Glomerular visceral epithelial cell (primary cell): ENCODE measurements around the gene PTPRR.
"Not testable (repeated sequence)": the region's sequence is repeated elsewhere in the genome, so short reads cannot be mapped to it uniquely, and the experiment has no call there.

Experiments
- DNase-seq: peaks from one replicate; pipeline ENCODE4 v3.0.0-alpha.2; 2016; ENCODE audit errors: extremely low spot score

PTPRR gene

DNA sequence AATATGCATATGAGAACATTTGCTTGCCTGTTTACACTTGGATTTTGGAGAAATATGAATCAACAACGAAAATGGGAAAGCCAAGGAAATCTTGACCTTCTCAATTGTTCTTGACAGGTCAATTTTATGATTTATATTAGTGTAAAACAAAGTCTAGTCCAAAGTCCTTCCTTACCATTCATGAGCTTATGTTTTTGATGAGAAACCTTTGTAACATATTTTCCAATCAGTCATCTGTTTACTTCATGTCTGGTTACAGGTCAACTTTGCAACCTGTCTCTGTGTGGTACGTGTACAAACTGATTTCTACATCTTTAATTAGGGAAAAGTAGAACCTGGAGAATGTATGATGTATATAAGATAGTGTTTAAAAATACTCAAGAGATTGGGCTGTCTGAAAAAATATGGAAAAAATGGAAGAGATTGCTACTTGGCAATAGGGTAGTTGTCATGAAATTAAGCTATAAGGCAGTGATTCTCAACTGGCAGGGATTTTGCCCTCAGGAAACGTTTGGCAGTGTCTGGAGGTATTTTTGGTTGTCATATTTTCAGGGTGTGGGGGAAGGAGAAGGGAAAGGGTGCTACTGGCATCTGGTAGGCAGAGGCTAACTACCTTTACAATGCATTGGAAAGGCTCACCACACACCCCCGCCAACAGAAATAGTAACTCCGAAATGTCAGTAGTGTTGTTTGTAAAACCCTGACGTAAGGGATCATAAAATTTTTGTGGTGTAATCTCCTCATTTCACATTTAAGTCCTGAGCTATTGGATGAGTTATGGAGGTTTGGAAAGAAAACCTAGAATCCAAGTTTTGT is 172.9 kb downstream of the PTPRR start:
- DNase-seq, result no peak

DNA sequence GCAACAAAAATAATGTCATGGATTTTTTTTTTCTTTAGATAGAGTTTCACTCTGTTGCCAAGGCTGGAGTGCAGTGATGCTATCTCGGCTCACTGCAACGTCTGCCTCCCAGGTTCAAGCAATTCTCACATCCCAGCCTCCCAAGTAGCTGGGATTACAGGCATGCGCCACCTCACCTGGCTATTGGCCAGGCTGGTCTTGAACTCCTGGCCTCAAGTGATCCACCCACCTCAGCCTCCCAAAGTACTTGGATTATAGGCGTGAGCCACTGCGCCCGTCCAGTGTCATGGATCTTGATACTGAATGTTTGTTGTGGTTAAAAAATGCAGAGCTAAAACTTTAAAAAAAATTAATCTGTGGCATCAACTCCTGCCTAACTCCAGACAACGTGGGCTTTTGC is 175.5 kb downstream of the PTPRR start:
- DNase-seq, result no peak

DNA sequence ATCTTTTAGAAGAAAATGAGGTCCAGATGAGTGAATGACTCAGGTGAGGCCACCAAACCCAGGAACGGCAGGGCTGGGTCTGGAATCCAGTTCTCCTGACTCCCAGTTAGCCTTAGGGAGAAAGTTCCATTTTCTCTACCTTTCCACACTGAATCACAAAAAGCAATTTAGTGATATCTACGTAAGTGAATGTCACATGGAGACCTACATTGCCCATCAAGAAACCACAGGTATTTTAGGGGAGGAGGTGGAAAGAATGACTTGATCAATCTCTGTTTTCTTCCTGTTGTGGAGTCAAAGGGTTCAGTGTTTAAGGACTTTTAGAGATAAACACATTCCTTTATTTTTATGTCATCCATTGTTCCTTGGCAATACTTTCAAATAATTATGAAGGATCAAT is 176.4 kb downstream of the PTPRR start:
- DNase-seq, result no peak

DNA sequence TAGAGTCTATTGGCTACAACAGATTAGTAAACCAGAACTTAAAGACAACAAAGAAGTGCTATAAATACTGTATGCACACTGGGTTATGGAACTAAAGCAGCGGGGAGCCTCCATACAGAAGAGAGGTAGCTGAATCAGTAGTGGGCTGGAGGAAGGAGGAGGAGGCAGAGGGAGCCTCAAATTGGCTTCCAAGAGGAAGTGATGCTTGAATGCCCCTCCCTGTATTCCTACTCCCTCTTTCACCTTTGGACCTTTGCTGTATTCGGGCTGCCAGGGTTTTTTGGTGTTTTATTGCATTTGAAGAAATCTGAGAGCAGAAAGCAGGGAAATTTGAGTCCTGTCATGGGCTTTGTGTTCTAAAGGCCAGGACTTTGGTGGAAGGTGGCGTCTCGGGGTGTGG is 179.3 kb downstream of the PTPRR start:
- no peak for DNase-seq

DNA sequence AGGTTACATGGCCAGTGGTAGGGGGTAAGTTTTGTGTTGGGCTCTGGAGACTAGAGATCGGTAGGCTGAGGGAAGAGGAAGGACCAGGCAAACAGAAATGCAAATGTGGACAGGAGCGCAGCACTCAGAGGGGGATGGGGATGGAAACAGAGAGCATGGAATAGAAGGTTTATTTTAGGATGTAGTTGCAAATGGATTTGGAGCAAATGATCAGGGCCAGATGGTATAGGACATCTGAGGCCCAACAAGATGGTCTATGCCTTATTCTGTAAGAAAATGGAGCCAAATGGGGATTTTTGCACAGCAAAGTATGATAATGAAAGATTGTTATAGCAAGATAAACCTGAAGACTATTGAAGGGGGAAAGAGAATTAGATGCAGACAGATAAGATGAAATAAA is 180.8 kb downstream of the PTPRR start:
- no peak for DNase-seq

DNA sequence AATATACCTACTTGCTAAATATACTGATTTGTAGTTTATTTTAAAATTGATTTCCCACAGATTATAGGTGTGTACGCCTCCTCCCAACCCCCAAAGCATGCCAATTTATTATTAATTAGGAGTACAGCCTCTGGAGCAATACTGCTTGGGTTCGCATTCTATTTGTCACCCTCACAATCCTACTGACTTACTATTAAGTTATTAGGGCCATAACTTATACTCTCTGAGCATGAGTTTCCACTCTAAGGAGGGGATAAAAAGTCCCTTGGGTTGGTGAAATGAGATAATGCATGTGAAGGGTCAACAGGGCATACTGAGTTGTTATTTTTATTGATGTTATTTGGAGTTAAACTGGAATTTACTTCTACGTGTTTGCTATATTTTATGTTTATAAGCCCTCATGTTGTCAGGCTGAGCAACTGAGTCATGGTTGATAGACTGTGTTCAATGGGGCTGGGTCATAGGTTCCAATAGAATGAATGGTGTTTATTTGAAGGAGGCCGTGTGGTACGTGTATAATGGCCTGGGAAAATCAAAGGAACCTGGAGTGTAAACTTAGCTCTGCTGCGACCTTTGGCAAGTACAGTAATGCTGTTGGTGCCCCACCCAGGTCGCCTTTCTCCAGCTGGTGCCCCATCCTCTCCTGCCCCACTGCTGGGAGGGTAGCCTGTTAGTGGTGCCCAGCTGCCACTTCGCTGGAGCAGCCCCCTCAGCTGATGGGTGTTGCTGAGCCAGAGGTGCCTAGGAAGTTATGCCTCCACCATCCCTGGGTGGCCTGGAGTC is 184.0 kb downstream of the PTPRR start:
- DNase-seq, result no peak

DNA sequence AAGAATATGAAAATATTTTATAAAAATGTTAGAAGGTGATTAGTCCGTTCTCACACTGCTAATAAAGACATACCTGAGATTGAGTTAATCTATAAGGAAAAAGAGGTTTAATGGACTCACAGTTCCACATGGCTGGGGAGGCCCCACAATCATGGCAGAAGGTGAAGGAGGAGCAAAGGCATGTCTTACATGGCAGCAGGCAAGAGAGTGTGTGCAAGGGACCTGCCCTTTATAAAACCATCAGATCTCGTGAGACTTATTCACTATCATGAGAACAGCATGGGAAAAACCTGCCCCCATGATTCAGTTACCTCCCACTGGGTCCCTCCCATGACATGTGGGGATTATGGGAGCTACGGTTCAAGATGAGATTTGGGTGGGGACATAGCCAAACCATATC is 185.3 kb downstream of the PTPRR start:
- DNase-seq, result not testable (repeated sequence)

DNA sequence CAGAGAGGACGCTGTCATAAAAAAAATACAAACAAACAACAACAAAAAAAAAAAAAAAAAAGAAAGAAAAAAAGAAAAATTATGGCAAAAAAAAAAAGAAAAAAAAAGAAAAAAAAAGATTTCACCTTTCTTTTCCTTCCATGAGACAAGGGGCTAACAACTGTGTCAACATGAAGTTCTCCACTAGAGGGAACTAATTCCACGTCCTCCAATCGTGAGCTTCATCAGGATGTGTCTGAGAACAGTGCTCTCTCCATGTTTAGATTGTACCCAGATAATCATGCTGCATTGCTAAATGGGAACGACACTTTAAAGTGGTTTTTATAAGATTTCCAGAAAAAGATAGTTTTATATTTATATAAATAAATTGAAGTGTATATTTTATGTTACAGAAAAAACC is 187.2 kb downstream of the PTPRR start:
- peak; percentile 57 for DNase-seq

DNA sequence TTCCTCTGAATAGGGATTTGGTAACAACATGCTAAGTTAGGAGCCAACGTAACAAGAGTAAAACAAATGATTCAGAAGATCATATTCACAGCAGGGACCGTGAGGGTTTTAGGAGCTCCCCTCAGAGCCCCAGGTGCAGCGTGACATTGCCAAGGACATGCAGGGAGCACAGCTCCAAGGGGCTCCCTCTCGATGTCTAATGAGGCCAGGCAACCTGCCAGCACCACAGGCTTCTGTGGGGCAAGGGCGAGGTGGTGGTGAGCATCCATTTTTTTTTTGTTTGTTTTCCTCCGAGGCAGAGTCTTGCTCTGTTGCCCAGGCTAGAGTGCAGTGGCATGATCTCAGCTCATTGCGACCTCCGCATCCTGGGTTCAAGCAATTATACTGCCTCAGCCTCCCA is 188.3 kb downstream of the PTPRR start:
- no peak for DNase-seq

DNA sequence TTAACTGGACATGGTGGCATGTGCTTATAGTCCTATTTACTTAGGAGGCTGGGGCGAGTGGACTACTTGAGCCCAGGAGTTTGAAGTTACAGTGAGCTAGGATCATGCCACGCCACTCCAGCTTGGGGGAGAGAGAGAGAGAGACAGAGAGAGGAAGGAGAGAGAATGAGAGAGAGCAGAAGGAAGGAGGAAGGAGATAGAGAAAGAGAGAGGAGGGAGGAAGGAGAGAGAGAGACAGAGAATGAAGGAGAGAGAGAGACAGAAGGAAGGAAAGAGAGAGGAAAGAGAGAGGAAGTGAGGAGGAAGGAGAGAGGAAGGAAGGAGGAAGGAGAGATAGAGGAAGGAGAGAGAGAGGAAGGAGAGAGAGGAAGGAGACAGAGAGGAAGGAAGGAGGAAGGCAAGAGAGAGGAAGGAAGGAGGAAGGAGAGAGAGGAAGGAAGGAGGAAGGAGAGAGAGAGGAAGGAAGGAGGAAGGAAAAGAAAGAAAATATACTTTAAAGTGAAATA is 189.8 kb downstream of the PTPRR start:
- no peak for DNase-seq

DNA sequence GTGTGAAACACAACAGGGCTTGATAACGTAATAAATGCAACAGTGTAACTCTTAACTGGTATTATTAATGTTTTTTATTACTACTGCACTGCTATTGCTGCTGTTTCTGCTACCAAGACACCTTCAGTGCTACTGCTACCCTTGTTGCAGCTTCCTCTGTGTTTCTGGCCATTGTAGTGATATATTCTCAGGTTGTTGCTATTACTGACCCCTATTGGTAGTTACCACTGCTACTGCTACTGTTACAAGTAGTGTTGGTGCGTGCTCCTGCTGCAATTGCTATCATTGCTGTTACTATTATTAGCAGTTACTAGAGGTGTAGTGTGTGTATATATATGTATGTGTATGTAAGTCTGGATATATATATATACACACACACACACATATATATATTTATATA is 196.1 kb downstream of the PTPRR start:
- DNase-seq, result no peak

DNA sequence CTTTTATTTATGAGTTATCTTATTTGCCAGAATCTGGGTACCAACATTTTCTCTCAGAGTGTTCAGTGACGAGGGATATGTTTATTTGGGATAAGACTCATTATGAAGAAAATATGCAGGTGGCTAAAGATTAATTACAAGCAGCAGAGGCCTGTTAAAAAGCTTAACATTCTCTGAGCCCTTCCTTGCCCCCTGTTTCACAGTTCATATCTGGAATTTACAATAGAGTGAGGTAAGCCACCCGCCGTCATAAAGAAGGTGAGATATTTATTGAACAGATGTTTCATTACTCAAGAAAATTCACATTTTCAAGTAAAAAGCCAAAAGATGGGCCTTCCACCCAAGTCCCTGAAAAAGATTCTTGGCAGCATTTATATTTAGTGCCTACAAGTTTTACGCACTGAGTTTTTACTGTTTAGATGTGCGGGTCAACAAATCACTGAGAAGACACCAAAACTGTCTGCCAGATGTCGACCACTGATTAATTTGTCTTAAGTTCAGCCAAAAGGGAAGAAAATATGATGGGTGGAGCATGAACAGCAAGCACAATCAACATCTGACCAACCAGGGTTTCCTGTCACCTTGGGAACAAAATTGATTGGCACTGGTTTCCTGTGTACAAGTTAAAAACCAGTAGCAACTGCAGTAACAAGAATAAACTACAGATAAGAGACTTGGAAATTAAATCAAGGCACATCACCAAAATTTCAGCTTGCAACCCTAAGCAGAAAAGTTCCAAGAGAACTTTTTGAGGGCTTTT is 197.8 kb downstream of the PTPRR start:
- no peak for DNase-seq

DNA sequence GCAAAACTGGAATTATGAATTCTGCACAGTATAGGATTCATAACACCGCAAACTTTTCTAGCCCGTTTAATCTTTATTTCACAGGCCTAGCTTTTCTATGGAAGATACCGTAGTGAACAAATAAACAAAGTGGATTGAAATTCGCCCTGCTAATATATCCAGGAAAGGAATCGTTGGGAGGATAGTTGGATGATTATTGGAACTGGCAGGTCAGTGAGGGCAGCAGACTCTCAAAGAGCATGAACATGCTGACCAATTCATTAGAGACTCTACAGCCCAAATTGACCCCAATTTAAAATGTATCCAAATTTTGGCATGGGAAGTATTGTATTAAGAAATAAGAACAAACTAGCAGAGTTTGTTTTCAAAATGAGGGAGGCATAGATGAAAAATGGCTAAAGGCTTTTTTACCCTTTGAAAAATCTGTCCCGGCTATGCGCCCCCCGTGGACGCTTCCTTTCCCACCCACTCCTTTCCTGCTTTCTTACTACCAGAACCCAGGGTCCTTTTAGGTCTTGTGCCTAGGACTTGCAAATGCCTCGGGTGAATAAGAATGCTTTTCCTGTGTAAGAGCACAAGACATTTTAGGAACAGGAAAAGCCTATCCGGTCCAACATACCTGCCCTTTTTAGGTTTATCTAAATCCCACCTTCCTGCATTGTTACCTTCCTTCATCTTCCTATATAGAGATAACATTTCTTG is 198.7 kb downstream of the PTPRR start:
- DNase-seq, result no peak

DNA sequence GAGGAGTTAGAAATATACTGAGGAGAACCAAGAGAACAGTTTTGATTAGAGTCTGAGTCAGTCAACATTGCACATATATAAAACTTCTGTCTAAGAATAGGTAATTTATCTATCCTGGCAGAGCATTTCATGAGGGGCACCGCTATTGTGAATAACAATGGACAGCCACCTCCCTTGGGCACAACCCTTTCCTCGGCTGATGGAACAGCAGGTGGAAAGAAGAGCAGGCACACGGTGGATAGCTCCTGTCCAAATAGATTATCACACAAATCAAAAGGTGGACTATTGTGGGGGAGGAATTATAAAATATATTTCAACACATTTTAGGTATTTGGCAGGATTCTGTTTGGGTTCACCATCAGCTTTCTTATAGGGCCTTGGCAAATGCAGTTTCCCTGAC is 199.3 kb downstream of the PTPRR start:
- no peak for DNase-seq

DNA sequence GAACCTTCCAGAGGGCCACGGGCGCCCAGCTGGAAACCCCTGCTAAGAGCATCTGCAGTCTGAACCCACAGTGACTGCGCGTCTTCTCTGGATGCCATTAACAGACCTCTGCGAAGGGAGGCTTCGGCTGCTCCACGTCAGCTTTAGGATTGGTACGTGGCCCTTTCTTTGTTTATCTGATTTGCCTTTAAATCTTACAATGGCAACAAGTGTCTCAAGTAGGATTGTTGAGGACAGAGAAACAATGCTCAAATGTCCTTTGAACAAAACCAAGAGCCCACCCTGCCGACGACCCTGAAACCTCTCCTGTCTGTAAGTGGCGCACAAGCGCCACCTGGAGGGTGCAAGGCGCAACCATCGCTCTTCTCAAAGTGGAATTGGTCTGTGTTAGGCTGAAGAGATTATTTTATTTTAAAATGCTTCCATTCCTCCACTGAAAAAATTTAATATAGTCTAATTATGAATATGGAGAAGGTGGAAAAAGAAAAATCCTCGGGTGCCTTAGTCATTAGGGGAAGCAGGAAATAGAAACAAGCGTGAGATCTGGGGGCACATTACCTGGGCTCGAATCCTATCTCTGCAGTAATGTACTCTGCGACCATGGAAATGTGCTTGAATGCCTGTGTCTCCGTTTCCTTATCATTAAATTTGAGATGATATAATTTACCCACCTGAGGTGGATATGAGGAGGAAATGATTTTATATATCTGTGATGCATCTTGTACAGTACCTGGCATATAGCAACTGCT is 200.7 kb downstream of the PTPRR start:
- DNase-seq, result peak; percentile 47

DNA sequence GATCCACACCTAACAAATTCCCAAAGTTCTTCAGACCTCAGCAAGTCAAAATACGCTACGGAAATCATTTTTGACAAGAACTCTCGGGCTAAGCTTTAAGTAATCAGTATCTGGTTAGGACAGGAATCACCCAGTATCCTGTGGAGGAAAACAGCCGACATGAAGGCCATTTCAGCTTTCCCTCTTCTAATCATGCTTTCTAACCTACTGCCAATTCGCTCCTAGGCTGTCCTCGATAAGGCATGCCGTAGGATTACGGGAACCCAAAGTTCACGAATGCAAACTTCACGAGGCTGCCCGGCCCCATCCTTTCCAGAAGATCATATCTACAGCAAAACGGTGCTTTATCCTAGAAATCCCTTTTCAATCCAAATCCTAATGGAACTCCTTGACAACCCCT is 201.5 kb downstream of the PTPRR start:
- no peak for DNase-seq

DNA sequence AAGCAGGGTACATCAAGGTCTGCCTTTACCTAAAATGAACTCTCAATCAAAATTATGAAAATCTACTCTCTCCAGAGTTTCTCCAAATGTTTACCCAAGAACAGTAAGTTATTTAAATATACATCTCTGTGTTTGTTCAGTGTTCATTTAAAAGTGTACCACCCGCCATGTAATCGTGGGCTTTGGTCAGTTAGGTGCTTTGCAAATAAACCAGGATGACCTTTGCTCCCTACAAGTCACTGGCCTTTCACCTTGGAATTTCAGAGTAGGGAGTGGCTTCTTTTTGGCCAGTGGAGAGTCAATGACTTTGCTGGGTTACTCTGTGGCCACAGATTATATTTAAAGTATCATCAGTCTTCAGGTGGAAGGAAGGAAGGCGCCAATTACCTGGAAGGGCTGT is 208.7 kb downstream of the PTPRR start:
- no peak for DNase-seq

DNA sequence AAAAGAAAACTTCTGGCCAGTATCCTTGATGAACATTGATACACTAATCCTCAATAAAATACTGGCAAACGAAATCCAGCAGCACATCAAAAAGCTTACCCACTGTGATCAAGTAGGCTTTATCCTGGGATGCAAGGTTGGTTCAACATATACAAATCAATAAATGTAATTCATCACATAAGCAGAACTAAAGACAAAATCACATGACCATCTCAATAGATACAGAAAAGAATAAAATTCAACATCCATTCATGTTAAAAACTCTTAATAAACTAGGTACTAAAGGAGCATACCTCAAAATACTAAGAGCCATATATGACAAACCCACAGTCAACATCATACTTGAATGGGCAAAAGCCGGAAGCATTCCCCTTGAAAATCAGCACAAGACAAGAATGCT is 211.5 kb downstream of the PTPRR start:
- no peak for DNase-seq

DNA sequence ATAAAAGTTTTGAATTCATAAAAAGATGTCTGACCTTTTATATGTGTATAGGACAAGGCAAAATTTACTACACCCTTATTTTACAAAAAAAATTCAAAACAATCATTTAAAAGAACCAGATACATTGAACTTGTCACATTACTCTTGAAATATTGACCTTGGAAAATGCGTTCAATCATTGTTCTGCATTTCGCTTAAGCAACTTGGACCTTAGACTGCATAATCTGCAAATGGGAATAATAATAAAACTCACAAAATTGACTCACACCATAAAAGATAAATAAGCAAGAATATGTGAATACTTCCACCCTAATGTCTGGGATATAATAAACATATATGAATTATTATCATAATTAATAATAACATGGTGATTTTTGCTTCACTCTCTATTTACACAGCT is 213.9 kb downstream of the PTPRR start:
- DNase-seq, result no peak

DNA sequence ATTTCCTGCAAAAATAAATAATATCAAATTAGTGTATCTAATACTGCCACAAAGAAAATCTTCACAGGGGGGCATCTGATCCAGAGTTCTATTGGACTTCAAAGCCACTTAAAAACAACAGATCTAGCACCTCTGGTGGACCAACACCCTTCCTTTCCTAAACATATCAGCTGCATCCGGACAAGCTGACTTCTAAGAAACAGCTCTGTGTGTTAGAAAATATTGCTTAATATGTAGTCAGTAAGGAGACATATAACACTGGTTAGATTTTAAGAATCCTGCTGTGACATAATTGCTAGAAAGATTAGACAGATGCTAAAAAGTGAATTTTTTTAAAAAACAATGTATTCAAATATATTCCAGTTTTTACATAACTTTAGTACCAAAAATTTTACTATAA is 222.2 kb downstream of the PTPRR start:
- no peak for DNase-seq
